CD14-positive monocyte (primary cell): Measurements from ENCODE around the gene SMURF1. TPM values are rescaled to one million over a fixed set of nuclear protein-coding genes. Genes with fewer than 3 reads are reported as not detected.

Experiments
- DNase-seq, 3 donors: peaks; one replicate each; pipeline ENCODE4 v3.0.0-alpha.2; 2011 to 2022
- H2AFZ ChIP-seq: 2 replicates; pipeline ENCODE4 v1.6.0; 2012; ENCODE audit warnings: mild to moderate bottlenecking, low read depth, low read length, inconsistent platforms; ENCODE audit not compliant: insufficient read depth, poor library complexity, severe bottlenecking
- H3K27ac ChIP-seq, 2 donors: 1 replicate in 1 of 2; 2 replicates in 1 of 2; pipeline ENCODE4 v1.5.1; 2012 to 2013; ENCODE audit warnings: low read length in 2 of 2, control low read depth in 1 of 2, inconsistent platforms in 1 of 2, low read depth in 1 of 2, mild to moderate bottlenecking in 1 of 2
- H3K27me3 ChIP-seq, 2 donors: one replicate each; pipeline versions ENCODE4 v1.6.0 to v1.6.1; 2011 to 2013; ENCODE audit warnings: low read length in 2 of 2; ENCODE audit not compliant: control insufficient read depth in 2 of 2, insufficient read depth in 2 of 2
- H3K36me3 ChIP-seq, 2 donors: replicated peaks in 1 of 2; 1 replicate in 1 of 2; 2 replicates in 1 of 2; pipeline versions ENCODE4 v1.5.1 to v1.6.1; 2012 to 2013; ENCODE audit warnings: low read length in 2 of 2, control low read depth in 1 of 2, inconsistent platforms in 1 of 2, mild to moderate bottlenecking in 1 of 2; ENCODE audit not compliant: insufficient read depth in 2 of 2, control insufficient read depth in 1 of 2
- H3K4me1 ChIP-seq, 2 donors: 1 replicate in 1 of 2; 2 replicates in 1 of 2; pipeline versions ENCODE4 v1.5.1 to v1.6.1; 2012 to 2013; ENCODE audit warnings: low read length in 2 of 2, control low read depth in 1 of 2, inconsistent platforms in 1 of 2, mild to moderate bottlenecking in 1 of 2, moderate library complexity in 1 of 2; ENCODE audit not compliant: insufficient read depth in 2 of 2, control insufficient read depth in 1 of 2
- H3K4me2 ChIP-seq: replicated peaks from 2 replicates; pipeline ENCODE3; 2012; ENCODE audit warnings: low read length, moderate library complexity, mild to moderate bottlenecking; ENCODE audit not compliant: poor library complexity, severe bottlenecking; ENCODE audit errors: extremely low read depth
- H3K4me3 ChIP-seq, 3 experiments: fragments of 200-600 bp in 1 of 3; sonication (generic) in 1 of 3; replicated peaks in 1 of 3; 1 replicate in 2 of 3; 2 replicates in 1 of 3; pipeline ENCODE4 v1.5.1; 2011 to 2013; ENCODE audit warnings: low read length in 3 of 3, mild to moderate bottlenecking in 3 of 3, control low read depth in 2 of 3, low read depth in 2 of 3, inconsistent platforms in 1 of 3, moderate library complexity in 1 of 3
- H3K79me2 ChIP-seq: 2 replicates; pipeline ENCODE4 v1.6.0; 2012; ENCODE audit warnings: mild to moderate bottlenecking, control low read depth, inconsistent platforms, low read length, moderate library complexity; ENCODE audit not compliant: insufficient read depth
- H3K9ac ChIP-seq: 2 replicates; pipeline ENCODE4 v1.6.0; 2017; ENCODE audit warnings: low read length, mild to moderate bottlenecking; ENCODE audit not compliant: insufficient read depth, poor library complexity, severe bottlenecking
- H3K9me3 ChIP-seq, 2 donors: replicated peaks in 1 of 2; 1 replicate in 1 of 2; 2 replicates in 1 of 2; pipeline versions ENCODE4 v1.5.1 to v1.6.1; 2012 to 2013; ENCODE audit warnings: low read length in 2 of 2, control low read depth in 1 of 2; ENCODE audit not compliant: control insufficient read depth in 1 of 2, insufficient read depth in 1 of 2
- H4K20me1 ChIP-seq: 2 replicates; pipeline ENCODE4 v1.6.0; 2012; ENCODE audit warnings: mild to moderate bottlenecking, low read length, control low read depth, moderate library complexity; ENCODE audit not compliant: insufficient read depth
- H3K27ac Mint-ChIP-seq, 7 donors: one replicate each; pipeline ENCODE4 v1.8.0; 2020; ENCODE audit warnings: mild to moderate bottlenecking in 7 of 7, mixed read lengths in 7 of 7, moderate library complexity in 6 of 7, inconsistent platforms in 2 of 7
- H3K27me3 Mint-ChIP-seq, 3 donors: one replicate each; pipeline ENCODE4 v1.8.0; 2021 to 2022; ENCODE audit warnings: low read depth in 3 of 3, mild to moderate bottlenecking in 3 of 3, mixed read lengths in 3 of 3, moderate library complexity in 3 of 3, inconsistent platforms in 1 of 3
- H3K36me3 Mint-ChIP-seq, 2 donors: one replicate each; pipeline ENCODE4 v1.8.0; 2020; ENCODE audit warnings: mixed read lengths in 2 of 2, inconsistent platforms in 1 of 2, mild to moderate bottlenecking in 1 of 2
- H3K4me1 Mint-ChIP-seq: one replicate; pipeline ENCODE4 v1.8.0; 2020; ENCODE audit warnings: mild to moderate bottlenecking, mixed read lengths
- H3K4me3 Mint-ChIP-seq, 2 donors: one replicate each; pipeline ENCODE4 v1.8.0; 2020; ENCODE audit warnings: mild to moderate bottlenecking in 2 of 2, mixed read lengths in 2 of 2, moderate library complexity in 1 of 2
- H3K9me3 Mint-ChIP-seq, 7 donors: one replicate each; pipeline ENCODE4 v1.8.0; 2020 to 2022; ENCODE audit warnings: mixed read lengths in 7 of 7, mild to moderate bottlenecking in 6 of 7, moderate library complexity in 6 of 7, inconsistent platforms in 2 of 7
- WGBS: methylation state at CpG from one replicate; pipeline ENCODE4 v1.1.5; 2013; ENCODE audit warnings: missing lambda C conversion rate; ENCODE audit not compliant: insufficient coverage; 5-methylcytosine and 5-hydroxymethylcytosine counted together
- intact Hi-C, 2 donors: fragments of 100-400 bp; cut with micrococcal nuclease; formaldehyde crosslinking; loops; one replicate each; pipeline versions ENCODE4 v1.15.0 to v1.15.1; 2023
- polyA plus RNA-seq, 3 donors: library from polyadenylated mRNA; depleted of rRNA in 1 of 3; unstranded in 2 of 3; stranded (reverse) in 1 of 3; fragments of 300-500 nt in 2 of 3; fragments of >200 nt in 1 of 3; fragmentation: Illumina TruSeq in 2 of 3; gene quantifications; 1 replicate in 2 of 3; 2 replicates in 1 of 3; pipeline ENCODE4 v1.2.3, GENCODE V29; 2012 to 2021
- TF ChIP-seq, protein P1 (sequence below): fragments of 200-600 bp; IDR thresholded peaks from one replicate; pipeline ENCODE4 v1.8.0; 2022; ENCODE audit warnings: antibody characterized with exemption, mild to moderate bottlenecking

Gene SMURF1
- polyA plus RNA-seq, 3 donors, result 0.48 to 15.8 (median 1.6) TPM

DNA sequence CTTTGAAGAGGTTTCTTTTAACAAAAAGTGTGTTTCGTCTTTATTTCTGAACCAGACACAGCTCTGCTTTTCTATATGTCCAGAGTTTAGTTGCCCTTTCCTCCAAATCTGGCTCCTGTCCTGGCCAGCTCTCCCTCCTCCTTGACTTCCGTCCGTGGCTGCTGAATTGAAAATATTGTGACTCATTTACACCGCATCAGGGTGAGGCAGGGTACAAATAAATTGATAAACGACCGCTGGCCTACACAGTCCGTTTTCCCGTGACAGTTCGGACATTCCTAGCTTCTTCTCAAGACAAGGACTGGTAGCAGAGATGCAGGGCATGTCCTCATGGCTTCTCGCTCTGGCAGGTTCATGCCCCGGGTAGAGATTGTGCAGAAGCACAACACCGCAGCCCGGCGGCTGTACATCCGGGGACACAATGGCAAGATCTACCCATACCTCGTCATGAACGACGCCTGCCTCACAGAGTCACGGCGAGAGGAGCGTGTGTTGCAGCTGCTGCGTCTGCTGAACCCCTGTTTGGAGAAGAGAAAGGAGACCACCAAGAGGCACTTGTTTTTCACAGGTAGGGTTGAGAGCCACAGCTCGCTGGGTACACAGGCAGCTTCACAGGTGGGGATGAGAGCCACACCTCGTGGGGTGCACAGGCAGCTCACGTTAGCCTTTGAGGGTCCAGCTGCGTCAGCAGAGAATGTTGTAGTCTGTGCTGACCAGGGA lies 139.0 kb downstream of the SMURF1 start:
- Mint-ChIP-seq H3K27ac (no peak overlapping the region), H3K4me3 (no peak overlapping the region), H3K9me3 (no peaks in the 10 kb centered on the region), H3K36me3 (peaks cover 81 to 98% of the 10 kb centered on the region in 2 donors), H3K27me3 (peaks cover 0 to 2% (median 0%) of the 10 kb centered on the region in 3 donors), H3K4me1 (peaks cover 5% of the 10 kb centered on the region)
- Histone ChIP-seq H3K79me2 (no peaks in the 10 kb centered on the region), H3K4me3 (no peak overlapping the region), H3K9ac (no peak overlapping the region), H3K4me2 (no peak overlapping the region), H2AFZ (no peak overlapping the region), H4K20me1 (no peaks in the 10 kb centered on the region), H3K4me1 (no peaks in the 10 kb centered on the region), H3K9me3 (no peaks in the 10 kb centered on the region), H3K36me3 (peaks cover 77 to 96% of the 10 kb centered on the region in 2 donors), H3K27ac (no peak overlapping the region), H3K27me3 (no peaks in the 10 kb centered on the region)
- TF ChIP-seq, protein P1, sequence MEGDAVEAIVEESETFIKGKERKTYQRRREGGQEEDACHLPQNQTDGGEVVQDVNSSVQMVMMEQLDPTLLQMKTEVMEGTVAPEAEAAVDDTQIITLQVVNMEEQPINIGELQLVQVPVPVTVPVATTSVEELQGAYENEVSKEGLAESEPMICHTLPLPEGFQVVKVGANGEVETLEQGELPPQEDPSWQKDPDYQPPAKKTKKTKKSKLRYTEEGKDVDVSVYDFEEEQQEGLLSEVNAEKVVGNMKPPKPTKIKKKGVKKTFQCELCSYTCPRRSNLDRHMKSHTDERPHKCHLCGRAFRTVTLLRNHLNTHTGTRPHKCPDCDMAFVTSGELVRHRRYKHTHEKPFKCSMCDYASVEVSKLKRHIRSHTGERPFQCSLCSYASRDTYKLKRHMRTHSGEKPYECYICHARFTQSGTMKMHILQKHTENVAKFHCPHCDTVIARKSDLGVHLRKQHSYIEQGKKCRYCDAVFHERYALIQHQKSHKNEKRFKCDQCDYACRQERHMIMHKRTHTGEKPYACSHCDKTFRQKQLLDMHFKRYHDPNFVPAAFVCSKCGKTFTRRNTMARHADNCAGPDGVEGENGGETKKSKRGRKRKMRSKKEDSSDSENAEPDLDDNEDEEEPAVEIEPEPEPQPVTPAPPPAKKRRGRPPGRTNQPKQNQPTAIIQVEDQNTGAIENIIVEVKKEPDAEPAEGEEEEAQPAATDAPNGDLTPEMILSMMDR, result no peak
- 97% methylated on average over 26 of the region's 26 CpGs for WGBS
- DNase-seq, result no peak
- intact Hi-C loops, result no loop called here

GRCh38 chr7:99004216-99004615 lies 139.7 kb downstream of the SMURF1 start:
- intact Hi-C loops, result no loop called here
- H3K9me3 Mint-ChIP-seq, result no peaks in the 10 kb centered on the region
- Histone ChIP-seq H3K27ac (no peak overlapping the region), H3K27me3 (no peaks in the 10 kb centered on the region), H2AFZ (no peak overlapping the region), H3K4me2 (no peak overlapping the region), H3K79me2 (no peaks in the 10 kb centered on the region), H3K4me1 (no peaks in the 10 kb centered on the region), H3K9me3 (no peaks in the 10 kb centered on the region), H3K9ac (no peak overlapping the region), H4K20me1 (no peaks in the 10 kb centered on the region), H3K36me3 (peaks cover 80 to 99% of the 10 kb centered on the region in 2 donors), H3K4me3 (no peak overlapping the region)
- peaks cover 5% of the 10 kb centered on the region for H3K4me1 Mint-ChIP-seq
- H3K36me3 Mint-ChIP-seq, result peaks cover 83 to 97% of the 10 kb centered on the region in 2 donors
- H3K4me3 Mint-ChIP-seq, result no peak overlapping the region
- WGBS, result 98% methylated on average over 7 of the region's 8 CpGs
- peaks cover 0 to 2% (median 0%) of the 10 kb centered on the region in 3 donors for H3K27me3 Mint-ChIP-seq
- no peak overlapping the region for H3K27ac Mint-ChIP-seq
- TF ChIP-seq, protein P1, result no peak
- no peak for DNase-seq
